IPS-18c (cell line): ENCODE results near the gene ATF7IP.

ENCODE experiments used
- H3K4me3 ChIP-seq: 2 replicates; pipeline ENCODE4 v1.7.0; 2013; ENCODE audit warnings: low read depth, mild to moderate bottlenecking, low read length, moderate library complexity; ENCODE audit not compliant: insufficient read depth
- H3K9me3 ChIP-seq: one replicate; pipeline ENCODE4 v1.6.1; 2013; ENCODE audit warnings: mild to moderate bottlenecking, low read length, moderate library complexity; ENCODE audit not compliant: control insufficient read depth, insufficient read depth

The ATF7IP gene

DNA sequence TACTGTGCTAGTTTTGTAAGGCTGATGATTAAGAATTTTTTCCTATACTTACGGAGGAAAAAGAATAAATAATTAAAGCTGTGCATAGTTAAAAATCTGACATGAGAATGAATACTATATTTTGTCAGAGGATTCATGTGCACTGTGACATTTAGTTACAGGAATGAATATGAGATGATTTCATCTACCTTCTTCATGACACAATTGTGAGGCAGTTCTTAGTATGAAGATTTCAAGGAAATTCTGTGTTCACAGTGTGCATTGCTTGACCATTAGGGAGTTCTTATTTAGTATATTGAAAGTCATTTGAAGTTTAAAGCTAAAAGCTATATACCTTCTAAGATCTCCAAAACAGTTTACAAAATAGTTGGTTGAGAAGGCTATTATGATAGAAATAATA, 70.1 kb downstream of the ATF7IP start:
- H3K9me3 ChIP-seq = no peaks in the 10 kb centered on the region
- H3K4me3 ChIP-seq = no peak overlapping the region

DNA sequence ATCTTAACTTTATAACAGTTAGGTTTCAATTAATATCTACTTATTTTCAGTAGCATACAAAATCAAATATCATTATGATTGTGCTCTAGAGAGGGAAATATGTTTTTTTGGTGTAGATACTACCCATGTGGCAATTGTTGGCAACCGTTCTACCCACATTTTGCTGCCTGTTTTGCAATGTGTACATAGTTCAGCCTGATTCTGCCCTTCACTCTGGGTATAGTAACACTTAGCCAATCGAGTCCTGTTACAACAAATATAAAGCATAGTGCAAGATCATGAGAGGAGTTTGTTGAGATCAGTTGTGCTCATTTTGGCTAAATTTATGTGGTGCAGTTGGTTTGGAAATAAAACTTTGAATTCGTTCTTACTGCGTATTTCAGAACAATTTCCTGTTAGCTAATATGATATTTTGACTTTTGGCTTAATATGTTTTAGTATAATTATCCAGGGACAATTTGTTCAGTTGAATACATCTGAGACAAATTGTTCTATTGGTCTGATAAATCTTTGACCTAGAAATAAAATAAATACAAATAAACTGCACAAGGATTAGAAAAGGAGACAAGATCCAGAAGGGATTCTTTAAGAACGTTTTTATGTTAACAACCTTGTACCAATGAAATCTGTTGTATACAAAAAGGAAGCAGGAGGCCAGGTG, 76.9 kb downstream of the ATF7IP start:
- no peaks in the 10 kb centered on the region for H3K9me3 ChIP-seq

DNA sequence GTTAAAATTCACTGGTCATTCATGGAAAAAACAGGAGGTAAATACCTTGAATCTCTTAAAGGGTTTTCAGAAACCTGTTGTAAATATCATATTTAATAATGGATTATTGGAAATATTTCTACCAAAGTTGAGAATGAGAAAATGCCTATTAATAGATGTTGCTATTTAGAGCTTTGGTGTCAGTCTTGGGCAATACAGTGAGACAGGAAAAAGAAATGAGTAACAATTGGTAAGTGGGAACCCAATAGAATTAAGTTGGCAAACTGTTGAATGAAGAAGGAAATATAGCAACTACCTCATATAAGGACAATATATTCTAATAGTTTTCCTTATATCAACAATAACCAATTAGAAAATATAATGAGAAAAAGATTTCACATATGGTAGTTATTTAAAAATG, 78.0 kb downstream of the ATF7IP start:
- Histone ChIP-seq H3K9me3 (no peaks in the 10 kb centered on the region), H3K4me3 (no peak overlapping the region)

More for the DNA sequence above, 76.9 kb downstream of the ATF7IP start:
- no peak overlapping the region for H3K4me3 ChIP-seq

DNA sequence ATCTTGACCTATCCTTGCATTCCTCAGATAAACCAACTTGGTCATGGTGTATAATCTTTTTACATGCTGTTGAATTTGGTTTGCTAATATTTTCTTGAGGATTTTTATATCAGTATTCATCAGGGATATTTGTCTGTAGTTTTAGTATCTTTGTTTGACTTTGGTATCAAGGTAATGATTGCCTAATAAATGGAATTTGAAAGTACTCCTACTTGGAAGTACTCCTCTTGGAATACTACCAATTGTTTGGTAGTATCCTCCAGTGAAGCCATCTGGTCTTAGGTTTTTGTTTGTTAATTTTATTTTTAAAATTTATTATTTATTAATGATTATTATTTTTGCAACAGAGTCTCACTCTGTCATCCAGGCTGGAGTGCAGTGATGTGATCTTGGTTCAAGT, 85.0 kb downstream of the ATF7IP start:
- Histone ChIP-seq H3K4me3 (no peak overlapping the region), H3K9me3 (no peaks in the 10 kb centered on the region)

DNA sequence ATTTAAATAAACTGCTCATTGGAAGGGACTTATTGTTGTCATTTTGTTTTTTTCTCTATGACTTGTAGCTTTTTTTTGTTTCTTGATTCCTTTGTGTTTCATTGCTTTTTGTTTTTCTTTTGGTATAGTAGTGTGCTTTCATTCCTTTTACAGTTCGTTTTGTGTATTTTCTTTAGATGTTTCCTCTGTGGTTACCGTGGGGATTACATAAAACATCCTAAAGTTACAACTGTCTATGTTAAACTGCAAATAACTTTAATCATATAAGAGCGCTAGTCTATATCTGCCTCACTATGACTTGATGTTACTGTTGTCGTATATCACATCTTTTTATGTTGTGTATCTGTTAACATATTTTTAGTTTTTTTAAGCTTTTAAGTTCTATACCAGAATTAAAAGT, 86.9 kb downstream of the ATF7IP start:
- no peaks in the 10 kb centered on the region for H3K9me3 ChIP-seq
- no peak overlapping the region for H3K4me3 ChIP-seq

DNA sequence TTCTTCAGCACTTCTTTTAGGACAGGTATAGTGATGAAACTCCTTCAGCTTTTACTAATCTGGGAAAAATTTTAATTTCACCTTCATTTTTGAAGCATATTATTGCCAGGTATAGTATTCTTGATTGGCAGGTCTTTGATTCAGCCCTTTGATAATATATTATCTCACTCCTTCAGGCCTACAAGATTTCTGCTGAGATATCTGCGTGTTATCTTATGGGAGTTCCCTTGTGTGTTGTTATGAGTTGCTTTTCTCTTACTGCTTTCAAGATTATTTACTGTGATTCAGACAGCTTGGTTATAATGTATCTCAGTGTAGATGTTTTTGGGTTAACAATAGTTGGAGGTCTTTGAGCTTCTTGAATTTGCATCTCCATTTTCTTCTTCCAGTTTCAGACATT, 87.4 kb downstream of the ATF7IP start:
- no peaks in the 10 kb centered on the region for H3K9me3 ChIP-seq
- H3K4me3 ChIP-seq = no peak overlapping the region

DNA sequence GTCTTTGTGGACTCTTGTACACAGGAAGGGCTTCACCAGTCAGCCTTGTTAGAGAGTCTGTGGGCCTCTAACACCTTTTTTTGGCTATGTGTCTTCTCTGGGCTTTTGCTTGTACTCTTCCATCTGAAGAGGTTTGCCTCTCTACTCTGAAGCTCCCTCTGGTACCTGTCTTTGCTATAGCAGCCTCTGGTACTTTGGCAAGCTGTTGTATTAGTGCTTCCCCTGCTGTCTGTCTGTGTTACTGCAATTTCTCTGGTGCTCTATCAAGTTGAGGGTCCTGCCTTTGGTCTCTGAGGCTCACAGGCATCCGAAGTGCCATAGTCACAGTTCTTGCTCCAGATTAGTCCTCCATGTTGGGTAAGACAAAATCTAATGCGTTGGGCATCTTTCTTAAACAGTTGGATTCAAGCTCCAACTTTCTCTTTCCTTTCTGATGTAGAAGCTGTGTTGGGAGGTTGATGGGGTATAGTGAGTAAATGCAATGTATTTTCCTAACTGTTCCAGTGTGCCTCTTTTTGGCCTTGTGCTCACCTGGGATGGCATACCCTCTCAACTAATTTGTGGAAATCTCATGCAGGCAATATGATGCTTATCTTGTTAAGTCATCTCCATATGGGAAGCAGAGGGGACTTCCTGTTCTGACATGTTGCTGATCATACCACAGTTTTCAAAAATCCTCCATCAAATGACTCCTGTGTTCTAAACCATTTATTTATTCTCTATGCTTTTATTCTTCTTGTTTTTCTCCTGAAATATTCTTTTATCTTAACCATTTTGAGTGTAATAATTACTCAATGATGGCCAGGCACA, 88.8 kb downstream of the ATF7IP start:
- H3K4me3 ChIP-seq = no peak overlapping the region

DNA sequence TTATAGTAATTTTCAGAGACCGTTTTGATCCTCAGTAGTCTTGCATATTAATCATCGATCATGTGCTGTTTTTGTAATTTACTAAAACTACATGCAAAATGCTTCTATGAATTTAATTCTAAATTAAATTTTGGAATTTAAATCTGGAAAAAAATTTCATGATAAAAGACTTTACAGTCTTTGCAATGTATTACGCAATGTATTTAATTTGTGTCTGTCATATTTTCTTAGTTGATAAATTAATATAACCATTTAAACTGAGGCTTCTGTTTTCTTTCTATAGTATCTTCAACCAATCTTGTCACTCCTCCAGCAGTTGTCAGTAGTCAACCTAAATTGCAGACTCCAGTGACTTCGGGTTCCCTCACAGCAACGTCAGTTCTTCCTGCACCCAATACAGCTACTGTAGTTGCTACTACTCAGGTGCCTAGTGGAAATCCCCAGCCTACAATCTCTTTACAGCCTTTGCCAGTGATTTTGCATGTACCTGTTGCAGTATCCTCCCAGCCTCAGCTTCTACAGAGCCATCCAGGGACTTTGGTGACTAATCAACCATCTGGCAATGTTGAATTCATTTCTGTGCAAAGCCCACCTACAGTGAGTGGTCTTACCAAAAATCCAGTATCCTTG, 94.8 kb downstream of the ATF7IP start:
- H3K9me3 ChIP-seq = no peaks in the 10 kb centered on the region

More for the DNA sequence above, 88.8 kb downstream of the ATF7IP start:
- no peaks in the 10 kb centered on the region for H3K9me3 ChIP-seq

DNA sequence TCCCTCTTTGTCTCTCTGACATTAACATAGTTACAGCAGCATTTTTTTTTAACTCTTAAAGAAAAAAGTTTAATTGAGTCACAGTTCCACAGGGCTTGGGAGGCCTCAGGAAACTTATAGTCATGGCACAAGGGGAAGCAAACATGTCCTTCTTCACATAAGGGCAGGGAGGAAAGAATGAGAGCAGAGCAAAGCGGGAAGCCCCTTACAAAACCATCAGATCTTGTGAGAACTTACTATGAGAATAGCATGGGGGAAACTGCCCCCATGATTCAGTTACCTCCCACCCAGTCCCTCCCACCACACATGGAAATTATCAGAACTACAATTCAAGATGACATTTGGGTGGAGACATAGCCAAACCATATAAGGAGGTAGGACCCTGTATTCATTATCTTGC, 106.0 kb downstream of the ATF7IP start:
- Histone ChIP-seq H3K9me3 (peaks cover 3% of the 10 kb centered on the region), H3K4me3 (no peak overlapping the region)

More for the DNA sequence above, 94.8 kb downstream of the ATF7IP start:
- no peak overlapping the region for H3K4me3 ChIP-seq

DNA sequence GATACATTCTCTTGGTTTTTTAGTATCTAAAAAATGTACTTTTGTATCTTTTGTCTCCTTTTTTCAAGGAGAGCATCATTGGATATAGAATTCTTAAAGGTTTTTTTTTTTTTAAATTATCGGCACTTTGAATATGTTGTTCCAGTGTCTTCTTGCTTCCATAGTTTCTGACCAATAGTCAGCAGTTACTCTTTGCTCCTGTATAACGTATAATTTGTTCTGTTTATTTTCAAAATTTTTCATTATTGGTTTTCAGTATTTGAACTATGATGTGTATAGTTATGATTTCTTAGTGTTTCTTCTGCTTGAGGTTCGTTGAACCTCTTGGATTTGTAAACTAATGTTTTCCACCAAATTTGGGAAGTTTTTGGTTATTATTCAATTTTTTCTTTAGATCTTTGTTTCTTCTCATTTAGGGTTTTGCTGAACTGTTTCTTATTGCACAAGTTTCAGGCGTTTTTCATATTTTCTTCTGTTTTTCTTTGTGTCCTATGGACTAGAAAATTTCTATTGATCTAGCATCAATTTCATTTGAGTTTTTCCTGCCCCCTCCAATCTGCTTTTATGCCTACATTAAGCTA, 108.3 kb downstream of the ATF7IP start:
- H3K9me3 ChIP-seq = peaks cover 3% of the 10 kb centered on the region
- H3K4me3 ChIP-seq = no peak overlapping the region

DNA sequence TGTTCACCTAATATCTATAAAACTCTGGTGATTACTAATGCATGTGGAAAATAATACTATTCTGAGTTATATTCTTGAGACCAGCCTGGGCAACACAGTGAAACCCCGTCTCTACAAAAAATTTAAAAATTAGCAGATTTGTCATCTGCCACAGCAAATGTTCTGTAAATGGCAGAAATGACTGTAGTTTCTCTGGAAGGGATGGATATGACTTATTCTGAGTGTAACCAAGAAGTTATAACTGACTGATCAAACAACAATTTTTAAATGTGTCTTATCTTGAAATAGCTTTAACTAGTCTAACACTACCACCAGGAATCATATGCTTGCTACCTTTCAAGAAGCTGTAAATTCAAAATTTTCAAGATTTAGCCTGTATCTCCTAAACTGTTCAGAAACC, 113.5 kb downstream of the ATF7IP start:
- no peak overlapping the region for H3K4me3 ChIP-seq
- H3K9me3 ChIP-seq = no peaks in the 10 kb centered on the region

DNA sequence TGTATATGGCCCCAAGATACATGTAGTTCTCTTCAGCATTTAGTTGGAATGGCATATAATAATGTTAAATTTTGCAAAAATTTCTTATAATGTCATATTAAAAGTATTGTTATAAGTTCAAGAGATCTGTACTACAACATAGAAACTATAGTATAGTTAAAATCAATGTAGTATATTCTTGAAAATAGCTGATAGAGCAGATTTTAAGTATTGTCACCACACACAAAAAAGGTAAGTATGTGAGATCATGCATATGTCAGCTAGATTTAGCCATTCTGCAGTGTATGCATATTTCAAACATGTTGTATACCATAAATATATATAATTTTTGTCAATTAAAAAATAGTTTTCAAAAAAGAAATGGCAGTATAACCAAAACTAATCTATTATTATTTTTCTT, 115.7 kb downstream of the ATF7IP start:
- Histone ChIP-seq H3K9me3 (no peaks in the 10 kb centered on the region), H3K4me3 (no peak overlapping the region)

DNA sequence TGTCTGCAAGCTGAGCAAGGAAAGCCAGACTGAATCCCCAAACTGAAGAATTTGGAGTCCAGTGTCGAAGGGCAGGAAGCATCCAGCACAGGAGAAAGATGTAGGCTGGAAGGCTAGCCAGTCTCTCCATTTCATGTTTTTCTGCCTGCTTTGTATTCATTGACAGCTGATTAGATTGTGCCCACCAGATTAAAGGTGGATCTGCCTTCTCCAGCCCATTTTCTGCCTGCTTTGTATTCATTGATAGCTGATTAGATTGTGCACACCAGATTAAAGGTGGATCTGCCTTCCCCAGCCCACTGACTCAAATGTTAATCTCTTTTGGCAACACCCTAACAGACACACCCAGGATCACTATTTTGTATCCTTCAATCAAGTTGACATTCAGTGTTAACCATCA, 116.9 kb downstream of the ATF7IP start:
- Histone ChIP-seq H3K9me3 (no peaks in the 10 kb centered on the region), H3K4me3 (no peak overlapping the region)

DNA sequence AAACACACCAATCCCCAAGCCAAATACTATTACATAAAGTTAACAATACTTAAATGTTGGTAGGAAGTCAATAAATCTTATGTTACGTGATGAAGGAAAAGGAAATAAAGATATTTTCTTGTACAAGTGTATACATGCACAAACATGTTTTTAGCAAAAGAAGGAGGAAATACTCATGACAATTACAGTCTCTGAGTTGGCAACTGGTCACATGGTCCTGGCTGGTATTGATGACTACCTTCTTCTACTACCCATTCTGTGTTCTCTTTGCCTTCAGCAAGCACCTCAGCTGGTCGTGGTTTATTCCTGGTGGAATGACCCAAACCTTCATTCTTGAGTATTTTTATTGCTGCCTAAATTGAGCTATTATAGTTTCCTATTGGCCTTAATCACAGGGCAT, 117.4 kb downstream of the ATF7IP start:
- Histone ChIP-seq H3K4me3 (no peak overlapping the region), H3K9me3 (no peaks in the 10 kb centered on the region)

DNA sequence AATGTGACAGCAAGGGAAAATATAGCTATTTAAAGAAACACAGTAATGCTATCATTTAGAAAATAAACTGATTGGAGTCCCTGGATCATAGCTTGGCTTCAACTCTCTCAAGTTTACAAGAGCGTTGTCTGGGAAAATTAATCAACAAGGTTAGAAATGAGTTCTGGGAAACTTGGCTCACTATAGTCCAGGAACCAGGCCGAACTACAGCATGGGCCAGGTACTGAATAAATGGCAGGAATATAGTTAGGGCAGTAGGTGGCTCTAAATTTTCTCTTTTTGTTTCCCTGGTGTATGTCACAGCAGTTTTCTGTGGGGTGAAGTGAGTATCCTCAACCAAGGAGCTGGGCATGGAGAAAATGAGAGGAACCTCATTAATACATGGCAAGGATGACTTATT, 129.8 kb downstream of the ATF7IP start:
- Histone ChIP-seq H3K4me3 (no peak overlapping the region), H3K9me3 (no peaks in the 10 kb centered on the region)

DNA sequence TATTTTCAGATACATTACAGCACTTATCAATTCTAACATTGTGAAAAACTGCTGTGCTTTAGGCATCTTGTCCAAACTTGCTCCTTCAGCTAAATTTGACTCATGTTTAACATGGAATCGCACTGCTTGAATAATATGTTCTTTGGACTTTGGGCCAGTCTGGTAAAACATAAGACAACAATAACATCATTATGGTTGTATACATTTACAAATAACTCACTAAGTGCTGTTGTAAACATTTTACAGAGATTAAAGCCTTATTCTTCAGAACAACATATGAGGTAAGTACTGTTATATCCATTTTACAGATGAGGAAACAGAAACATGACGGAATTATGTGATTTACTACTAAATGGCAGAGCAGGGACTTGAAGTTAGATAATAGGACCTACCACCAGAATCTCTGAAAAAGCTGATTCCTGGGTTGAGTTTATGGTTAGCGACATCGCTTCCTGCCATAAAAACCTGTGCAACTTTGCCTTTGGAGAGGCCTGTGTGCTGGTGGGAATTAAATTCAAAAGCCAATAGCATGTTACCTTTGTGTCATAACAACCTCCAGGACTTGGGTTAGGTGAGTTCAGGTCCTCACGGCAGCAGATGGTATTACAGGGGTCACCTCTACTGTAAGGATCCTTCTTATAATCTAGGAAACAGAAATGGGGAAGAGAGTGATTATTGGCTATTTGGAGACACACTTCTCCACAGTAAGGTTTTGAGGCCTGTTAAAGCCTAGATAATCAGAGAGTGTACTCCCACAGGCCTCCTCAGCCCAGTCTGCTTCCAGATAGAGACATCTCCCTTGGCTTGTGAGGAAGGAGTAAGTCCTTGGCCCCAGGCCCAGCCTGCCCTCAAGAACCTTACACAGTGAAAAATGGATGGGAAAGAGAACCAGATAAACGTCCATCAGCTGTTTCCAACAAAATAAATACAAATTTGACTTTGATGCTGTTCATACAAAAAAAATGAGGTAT, 140.4 kb downstream of the ATF7IP start:
- no peaks in the 10 kb centered on the region for H3K9me3 ChIP-seq
- H3K4me3 ChIP-seq = no peak overlapping the region

DNA sequence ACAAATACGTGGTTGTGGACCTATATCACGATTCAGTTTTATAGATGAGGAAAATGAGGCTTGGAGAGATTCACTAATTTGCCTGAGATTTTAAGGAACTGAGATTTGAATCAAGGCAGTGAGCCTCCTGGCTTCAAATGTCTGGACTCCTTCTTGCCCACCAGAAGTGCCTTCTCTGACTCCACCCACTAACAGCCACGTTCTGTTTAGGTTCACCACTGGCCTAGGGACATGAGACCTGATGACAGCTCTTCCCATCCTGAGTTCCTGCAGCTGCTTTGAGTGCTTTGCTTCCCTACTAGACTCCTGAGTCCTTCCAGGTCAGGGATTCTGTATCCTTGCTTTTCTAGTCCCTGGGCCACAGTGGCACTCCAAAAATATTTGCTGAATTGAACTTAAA, 145.1 kb downstream of the ATF7IP start:
- H3K9me3 ChIP-seq = no peaks in the 10 kb centered on the region
- no peak overlapping the region for H3K4me3 ChIP-seq
